Measurements from ENCODE around the gene ZNF559.

DNA sequence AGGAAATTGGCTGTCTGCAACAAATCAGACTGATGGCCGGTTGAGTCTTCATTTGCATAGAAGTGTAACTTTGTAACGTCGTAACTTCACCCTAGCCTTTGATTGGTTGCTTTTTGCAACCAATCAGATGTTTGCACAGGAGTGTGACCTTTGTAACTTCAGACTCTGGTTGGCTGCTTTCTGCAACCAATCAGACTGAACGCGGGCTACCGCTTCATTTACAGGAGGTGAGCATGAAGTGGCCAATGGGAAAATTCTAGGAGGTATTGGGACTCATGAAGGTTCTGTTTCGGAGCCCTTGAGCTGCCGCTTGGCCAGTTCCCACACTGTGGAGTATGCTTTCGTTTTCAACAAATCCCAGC is 441 bp upstream of the ZNF559 start:
- TF ChIP-seq, protein P1, sequence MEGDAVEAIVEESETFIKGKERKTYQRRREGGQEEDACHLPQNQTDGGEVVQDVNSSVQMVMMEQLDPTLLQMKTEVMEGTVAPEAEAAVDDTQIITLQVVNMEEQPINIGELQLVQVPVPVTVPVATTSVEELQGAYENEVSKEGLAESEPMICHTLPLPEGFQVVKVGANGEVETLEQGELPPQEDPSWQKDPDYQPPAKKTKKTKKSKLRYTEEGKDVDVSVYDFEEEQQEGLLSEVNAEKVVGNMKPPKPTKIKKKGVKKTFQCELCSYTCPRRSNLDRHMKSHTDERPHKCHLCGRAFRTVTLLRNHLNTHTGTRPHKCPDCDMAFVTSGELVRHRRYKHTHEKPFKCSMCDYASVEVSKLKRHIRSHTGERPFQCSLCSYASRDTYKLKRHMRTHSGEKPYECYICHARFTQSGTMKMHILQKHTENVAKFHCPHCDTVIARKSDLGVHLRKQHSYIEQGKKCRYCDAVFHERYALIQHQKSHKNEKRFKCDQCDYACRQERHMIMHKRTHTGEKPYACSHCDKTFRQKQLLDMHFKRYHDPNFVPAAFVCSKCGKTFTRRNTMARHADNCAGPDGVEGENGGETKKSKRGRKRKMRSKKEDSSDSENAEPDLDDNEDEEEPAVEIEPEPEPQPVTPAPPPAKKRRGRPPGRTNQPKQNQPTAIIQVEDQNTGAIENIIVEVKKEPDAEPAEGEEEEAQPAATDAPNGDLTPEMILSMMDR (IDR thresholded peaks at IDR 0.05; ENCODE audit: insufficient read depth, low read depth, low read length), result no peak
- TF ChIP-seq EZH2 (IDR thresholded peaks at IDR 0.05; ENCODE audit: insufficient read depth, low read length), result no peak
